Measurements from ENCODE around the gene OR5H15.
"Not testable (repeated sequence)": the region's sequence is repeated elsewhere in the genome, so short reads cannot be mapped to it uniquely, and the experiment has no call there.

The OR5H15 gene

DNA sequence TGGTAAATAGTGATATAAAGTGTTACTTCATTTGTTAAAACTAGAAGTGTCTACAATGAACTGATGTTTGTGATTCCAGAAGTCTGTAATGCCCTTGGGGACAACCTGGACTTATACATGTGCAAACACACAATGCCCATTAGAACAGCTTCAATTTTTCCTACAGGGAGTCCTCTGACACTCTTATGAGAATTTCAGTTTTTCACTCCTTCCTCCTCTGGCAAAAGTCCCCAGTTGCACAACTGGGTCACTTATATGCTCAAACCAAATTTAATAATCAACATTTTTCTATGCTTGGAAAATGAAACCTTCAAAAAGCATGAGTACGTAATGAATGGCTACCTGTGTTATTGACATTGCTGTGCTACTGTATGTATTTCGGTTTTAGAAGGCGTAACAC is at the start of gene OR5H15:
OR5H15 (plus strand) TSS at position 301 of the 400 bp plus-strand sequence. CDS start 2,004 bp downstream, outside the sequence.
- DNase-seq = no peak

DNA sequence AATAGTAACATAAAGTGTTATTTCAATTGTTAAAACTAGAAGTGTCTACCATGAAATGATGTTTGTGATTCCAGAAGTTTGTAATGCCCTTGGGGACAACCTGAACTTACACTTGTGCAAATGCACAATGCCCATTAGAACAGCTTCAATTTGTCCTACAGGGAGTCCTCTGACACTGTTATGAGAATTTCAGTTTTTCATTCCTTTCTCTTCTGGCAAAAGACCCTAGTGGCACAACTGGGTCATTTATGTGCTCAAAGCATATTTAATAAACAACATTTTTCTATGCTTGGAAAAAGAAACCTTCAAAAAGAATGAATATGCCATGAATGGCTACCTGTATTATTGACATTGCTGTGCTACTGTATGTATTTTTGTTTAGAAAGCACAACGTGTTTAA is 36.1 kb upstream of the OR5H15 start, which contains the start of gene OR5H1:
OR5H1 (plus strand) TSS at position 301 of the 400 bp plus-strand sequence. CDS start 1,977 bp downstream, outside the sequence.
- DNase-seq = no peak

DNA sequence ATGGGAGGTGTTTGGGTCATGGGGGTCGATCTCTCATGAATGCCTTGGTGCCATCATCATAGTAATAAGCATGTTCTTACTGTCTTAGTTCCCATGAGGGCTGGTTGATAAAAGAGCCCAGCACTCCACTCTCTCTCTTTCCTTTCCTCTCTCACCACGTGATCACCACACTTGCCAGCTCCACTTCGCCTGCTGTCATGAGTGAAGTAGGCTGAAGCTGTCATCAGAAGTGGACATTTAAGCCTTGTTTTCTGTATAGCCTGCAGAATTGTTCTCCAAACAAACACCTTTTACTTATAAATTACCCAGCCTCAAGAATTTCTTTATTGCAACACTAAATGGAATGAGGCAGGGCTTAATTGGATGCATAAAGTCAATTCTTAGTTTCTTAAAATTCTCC is 29.9 kb upstream of the OR5H15 start:
- DNase-seq = no peak

DNA sequence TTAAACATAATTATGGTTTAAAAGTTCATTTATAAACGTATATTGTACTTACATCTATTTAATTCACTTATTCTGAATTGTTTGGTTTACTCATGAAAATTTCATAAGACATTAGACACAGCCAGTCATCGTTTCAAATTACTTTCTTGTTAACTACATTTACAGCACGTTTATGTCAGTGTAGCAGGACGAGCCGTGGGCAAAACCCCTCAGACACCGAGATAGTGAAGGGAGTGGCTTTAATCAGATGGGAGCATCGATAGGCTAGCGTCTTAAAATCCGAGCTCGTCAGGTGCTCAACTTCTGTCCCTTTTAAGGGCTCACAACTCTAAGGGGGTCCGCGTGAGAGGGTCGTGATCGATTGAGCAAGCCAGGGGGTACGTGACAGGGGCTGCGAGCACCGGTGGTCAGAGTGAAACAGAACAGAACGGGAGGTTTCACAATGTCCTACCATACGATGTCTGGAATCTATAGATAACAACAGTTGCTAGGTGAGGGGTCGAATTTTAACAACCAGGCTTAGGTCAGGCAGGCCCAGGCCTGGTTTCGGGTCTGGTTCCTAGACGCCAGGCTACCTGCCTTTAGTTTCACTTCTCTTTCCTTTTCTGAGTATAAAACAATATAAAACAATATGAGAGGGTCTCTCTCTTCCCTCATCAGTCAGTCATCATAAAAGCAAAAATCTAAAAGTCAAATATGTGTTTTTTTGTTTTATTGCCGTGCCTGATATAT is 28.5 kb upstream of the OR5H15 start:
- not testable (repeated sequence) for DNase-seq

DNA sequence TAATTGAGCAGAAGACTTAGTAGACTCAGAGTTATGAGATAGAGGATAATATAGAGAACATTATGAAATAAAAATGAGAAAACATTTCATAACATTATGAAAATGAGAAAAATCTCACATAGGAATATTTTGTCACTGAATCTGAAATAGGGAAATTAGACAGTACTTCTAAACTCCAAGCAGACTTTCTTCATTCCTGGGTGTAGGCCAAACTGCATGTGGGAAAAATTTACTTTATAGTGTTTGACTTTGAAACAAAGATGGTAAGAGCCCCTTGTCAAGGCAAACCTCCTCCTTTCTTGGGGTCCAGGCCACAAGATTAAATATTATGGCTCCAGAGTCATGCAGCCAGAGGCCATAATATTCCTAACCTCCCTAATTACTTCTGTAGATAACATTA is 26.0 kb upstream of the OR5H15 start:
- DNase-seq = no peak

DNA sequence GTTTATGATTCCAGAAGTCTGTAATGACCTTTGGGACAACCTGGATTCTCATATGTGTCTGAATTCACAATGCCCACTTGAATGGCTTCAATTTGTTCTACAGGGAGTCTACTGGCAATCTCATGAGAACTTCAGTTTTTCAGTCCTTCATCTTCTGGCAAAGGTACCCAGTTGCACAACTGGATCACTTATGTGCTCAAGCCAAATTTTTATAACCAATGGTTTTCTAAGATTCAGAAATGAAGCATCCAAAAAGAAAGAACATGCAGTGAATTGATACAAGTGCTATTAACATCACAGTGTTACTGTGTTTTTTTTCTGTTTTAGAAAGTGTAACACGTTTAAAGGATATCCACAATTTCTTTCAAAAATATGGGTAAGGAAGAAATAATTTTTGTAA is 19.3 kb upstream of the OR5H15 start, which contains the start of gene OR5H14:
OR5H14 (plus strand) TSS at position 301 of the 400 bp plus-strand sequence. CDS start 1,907 bp downstream, outside the sequence.
- no peak for DNase-seq

DNA sequence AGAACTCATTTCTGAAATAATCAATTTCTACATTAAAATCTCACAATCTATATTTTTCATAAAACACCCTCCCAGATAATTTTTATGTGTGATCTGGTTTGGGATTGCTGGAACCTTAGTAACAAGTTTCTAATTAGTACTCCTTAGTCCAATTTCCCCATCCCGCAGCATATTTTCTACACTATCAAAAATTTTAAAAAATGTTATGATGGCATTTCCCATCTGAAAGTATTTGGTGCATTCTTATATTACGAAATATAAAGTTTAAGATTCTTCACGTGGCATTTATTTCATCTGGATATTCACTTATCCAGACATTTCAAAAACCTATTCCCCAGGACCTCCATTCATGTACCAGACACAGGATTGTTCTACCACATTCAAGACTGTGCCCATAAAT is 17.7 kb upstream of the OR5H15 start:
- DNase-seq = no peak

DNA sequence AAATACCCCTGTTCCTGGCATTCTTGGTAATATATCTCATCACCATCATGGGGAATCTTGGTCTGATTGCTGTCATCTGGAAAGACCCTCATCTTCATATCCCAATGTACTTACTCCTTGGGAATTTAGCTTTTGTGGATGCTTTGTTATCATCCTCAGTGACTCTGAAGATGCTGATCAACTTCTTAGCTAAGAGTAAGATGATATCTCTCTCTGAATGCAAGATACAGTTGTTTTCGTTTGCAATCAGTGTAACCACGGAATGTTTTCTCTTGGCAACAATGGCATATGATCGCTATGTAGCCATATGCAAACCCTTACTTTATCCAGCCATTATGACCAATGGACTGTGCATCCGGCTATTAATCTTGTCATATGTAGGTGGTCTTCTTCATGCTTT is 17.0 kb upstream of the OR5H15 start:
- DNase-seq = not testable (repeated sequence)

DNA sequence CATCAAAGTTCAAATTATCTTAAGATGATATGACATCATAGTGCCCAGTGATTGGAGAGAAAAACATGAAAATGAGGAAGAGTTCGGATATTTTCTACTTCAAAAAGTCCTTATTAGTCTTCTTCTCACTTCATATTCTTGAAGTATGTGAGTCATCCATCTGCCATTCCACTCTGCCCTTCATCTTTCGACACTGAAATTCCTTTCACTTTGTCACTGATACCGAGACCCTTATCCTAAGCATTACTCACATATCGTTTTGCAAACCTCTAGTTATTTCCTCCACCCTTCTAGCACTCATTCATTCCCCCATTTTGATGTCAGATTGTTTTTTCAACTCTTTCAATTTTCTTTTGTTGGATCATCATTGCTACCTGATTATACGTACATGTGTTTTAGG is 15.3 kb upstream of the OR5H15 start:
- DNase-seq = no peak

DNA sequence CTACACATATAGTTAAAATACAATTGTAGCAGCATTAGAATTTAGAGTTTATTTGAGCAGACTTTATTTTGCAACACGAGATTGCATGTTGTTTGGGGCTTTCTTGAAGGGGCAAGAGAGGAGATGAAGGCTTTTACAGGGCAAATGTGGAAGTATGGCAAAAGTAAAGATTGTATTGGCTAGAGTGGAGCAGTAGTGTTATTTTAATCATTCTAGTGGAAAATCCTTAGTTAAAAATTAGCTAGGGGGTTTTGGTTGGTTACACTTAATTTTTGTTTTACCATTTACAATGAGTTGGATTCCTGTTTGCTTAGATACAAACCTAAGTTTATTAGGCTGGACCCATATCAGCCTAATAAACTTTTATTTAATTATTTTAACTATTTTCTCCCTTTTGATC is 4.6 kb downstream of the OR5H15 start:
- no peak for DNase-seq

DNA sequence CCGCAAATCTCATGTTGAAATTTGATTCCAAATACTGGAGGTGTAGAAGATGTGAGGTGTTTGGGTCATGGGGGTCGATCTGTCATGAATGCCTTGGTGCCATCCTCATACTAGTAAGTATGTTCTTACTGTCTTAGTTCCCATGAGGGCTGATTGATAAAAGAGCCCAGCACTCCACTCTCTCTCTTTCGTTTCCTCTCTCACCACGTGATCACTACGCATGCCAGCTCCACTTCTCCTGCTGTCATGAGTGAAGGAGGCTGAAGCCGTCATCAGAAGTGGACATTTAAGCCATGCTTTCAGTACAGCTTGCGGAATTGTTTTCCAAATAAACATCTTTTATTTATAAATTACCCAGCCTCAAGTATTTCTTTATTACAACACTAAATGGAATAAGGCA is 6.1 kb downstream of the OR5H15 start:
- DNase-seq = no peak

DNA sequence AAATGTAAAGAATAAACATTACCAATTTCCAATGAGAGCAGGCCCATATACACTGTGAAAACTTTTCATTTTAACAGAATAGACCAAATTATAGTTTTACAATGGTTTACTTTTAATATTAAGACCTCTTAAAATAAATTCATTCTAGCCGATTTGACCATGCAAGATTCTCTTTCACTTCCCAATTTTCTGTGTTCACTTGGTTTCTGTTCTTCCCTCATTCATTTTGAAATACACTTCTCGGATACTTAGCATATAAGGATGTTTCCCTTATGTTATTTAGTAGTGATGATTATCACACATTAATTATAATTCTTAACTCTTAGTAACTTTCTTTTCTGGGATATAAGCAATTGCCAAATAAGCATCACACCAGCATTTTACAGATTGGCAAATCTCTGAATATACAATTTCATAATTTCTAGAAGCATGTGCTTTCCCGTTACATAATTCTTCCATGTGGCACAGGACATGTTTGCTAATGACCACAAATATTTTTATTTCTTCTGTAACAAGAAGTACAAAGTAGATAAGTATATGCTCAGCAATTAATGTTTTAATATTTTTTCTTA is 13.9 kb downstream of the OR5H15 start:
- no peak for DNase-seq

DNA sequence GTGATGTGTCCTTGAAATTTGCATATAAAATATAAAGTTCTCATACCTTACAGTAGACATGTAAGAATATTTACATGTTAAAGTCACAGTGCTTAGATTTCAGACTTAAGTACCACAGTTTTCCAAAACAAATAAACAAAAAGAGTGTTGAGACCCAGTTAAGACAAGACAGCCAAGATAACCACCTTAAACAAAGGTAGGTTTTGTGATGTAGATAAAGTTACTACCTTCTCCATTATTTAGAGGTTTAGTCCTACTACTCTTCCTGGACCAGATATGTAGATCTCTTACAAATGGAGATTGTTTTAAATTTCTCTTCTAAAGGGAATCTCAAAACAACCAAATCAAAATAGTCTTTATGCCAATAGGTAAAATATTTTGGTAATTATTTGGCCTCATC is 15.7 kb downstream of the OR5H15 start:
- DNase-seq = no peak

DNA sequence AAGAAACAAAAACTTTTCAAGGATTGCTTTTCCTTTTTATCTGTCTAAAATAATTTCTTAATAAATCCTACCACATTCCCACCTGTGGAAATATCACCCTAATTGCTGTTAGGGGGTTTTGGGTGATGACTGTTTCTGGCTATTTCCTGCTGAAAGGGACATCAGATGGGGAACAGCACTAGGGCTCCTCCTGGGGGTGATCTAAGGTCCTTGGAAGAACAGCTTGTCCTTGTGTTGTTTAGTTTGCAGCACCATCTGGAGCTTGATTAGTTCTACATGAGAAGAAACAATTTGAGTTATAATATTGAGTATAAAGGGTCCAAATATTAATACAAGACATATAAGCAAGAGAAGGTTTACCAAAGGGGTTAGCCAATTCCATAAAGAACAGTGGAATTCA is 18.7 kb downstream of the OR5H15 start:
- DNase-seq = no peak

DNA sequence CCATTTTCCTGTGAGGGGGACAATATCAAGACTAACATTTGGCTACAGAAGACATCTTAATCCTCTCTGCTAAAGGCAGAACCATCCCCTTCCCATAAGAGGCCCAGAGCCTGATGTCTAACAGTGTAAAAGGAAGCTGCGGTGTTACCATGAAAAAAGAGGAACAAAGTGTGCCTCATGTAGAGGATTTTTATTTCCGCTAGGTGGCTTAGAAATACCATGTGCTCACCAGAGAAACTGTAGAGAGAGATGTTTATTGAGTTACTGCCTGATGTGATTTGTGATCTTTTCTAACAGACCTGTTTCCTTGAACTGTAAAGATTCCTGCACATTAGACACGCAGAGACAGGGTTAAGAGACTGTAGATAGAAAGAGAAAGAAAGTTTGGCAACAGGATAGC is 22.0 kb downstream of the OR5H15 start:
- DNase-seq = no peak

DNA sequence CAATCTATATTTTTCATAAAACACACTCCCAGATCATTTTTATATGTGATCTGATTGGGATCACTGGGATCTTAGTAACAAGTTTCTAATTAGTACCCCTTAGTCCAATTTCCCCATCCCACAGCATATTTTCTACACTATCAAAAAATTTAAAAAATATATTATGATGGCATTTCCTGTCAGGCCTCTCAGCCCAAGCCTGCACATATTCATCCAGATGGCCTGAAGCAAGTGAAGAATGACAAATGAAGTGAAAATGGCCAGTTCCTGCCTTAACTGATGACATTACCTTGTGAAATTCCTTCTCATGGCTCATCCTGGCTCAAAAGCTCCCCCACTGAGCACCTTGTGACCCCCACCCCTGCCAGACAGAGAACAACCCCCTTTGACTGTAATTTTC is 24.4 kb downstream of the OR5H15 start:
- DNase-seq = not testable (repeated sequence)

DNA sequence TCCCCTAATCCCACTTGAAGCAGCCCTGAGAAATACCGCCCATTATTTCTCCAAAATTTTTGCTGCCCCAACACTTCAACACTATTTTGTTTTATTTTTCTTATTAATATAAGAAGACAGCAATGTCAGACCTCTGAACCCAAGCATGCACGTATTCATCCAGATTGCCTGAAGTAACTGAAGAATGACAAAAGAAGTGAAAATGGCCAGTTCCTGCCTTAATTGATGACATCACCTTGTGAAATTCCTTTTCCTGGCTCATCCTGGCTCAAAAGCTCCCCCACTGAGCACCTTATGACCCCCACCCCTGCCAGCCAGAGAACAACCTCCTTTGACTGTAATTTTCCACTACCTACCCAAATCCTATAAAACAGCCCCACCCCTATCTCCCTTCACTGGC is 29.8 kb downstream of the OR5H15 start:
- not testable (repeated sequence) for DNase-seq

DNA sequence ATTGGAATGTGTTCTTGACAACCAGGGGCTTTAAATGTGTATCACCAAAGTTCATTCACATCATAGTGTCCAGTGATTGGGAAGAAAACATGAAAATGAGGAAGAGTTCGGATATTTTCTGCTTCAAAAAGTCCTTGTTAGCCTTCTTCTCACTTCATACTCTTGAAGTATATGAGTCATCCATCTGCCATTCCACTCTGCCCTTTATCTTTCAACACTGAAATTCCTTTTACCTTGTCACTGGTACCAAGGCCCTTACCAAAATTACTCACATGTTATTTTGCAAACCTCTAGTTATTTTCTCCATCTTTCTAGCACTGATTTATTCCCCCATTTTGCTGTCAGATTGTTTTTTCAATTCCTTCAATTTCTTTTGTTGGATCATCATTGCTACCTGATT is 32.5 kb downstream of the OR5H15 start:
- DNase-seq = no peak

DNA sequence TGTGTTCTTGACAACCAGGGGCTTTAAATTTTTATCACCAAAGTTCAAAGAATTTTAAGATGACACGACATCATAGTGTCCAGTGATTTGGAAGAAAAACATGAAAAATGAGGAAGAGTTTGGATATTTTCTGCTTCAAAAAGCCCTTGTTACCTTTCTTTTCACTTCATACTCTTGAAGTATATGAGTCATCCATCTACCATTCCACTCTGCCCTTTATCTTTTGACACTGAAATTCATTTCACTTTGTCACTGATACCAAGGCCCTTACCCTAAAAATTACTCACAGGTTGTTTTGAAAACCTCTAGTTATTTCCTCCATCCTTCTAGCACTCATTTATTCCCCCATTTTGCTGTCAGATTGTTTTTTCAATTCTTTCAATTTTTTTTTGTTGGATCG is 42.7 kb downstream of the OR5H15 start:
- no peak for DNase-seq

DNA sequence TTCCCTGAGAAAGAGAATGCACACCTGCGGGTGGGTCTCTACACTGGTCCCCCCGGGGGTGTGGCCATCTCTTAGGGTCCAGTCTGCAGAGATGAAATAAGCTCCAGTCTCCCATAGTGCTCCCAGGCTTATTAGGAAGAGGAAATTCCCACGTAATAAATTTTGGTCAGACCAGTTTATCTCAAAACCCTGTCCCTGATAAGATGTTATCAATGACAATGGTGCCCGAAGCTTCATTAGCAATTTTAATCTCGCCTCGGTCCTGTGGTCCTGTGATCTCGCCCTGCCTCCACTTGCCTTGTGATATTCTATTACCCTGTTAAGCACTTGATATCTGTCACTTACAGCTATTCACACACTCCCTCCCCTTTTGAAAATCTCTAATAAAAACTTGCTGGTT is 46.8 kb downstream of the OR5H15 start:
- DNase-seq = no peak

DNA sequence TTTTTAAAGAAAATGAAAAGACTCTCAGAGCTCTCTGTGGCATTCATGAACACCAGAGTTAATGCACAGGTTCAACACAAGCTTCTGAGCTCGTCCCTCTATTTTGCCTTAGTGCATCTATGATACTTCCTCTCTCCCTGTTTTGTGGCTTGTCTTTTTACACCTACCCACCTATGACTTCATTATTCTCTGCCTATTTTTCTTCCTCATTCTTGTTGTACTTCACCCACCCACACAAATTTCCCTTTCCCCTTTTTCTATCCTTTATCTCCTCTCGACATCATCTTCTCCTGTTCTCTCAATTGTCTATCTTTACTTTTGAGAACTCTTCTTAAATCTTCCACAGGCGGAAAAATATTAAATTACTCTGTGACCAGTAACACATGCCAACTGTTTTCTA is 48.6 kb downstream of the OR5H15 start:
- DNase-seq = no peak

All from CD4-positive, alpha-beta T cell treated with Interleukin-6 for 4 hours (primary cell).